ENCODE results near the gene PTMS. TPM values are rescaled to one million over a fixed set of nuclear protein-coding genes. Genes with fewer than 3 reads are reported as not detected.

Gene PTMS
- total and polyA plus RNA-seq, 7 experiments from 2014 or later: 1.4 to 125 (median 3.5) TPM; not detected in 2

DNA sequence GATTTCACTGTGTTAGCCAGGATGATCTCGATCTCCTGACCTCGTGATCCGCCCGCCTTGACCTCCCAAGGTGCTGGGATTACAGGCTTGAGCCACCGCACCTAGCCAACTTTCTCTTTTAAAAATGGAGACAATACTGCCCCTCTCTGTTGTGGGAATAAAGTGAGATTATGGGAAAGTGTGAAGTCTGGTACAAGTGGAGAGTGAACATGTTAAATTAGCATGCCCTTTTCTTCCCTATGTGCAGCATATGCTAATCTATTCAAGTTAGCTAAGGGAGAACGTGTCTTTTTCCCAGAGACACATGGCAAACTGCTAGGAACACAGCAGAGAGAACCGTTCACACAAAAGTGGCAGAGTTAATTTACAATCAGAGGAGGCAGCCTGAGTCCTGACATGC is 40.8 kb upstream of the PTMS start:
- H3K4me1 ChIP-seq (ENCODE audit: control insufficient read depth in 2 of 2, insufficient read depth in 2 of 2, low read length in 2 of 2): peaks cover 10 to 11% of the 10 kb centered on the region in 2 donors
- no peak overlapping the region for H3K27ac ChIP-seq (ENCODE audit: low read depth, low read length)
- Mint-ChIP-seq H3K4me1 (peaks cover 24 to 34% (median 29%) of the 10 kb centered on the region in 7 donors), H3K36me3 (peaks cover 8 to 29% (median 11%) of the 10 kb centered on the region in 5 donors), H3K27me3 (no peaks in the 10 kb centered on the region), H3K9me3 (peaks cover 0 to 3% (median 0%) of the 10 kb centered on the region in 11 donors), H3K27ac (peak overlapping the region in 7 of 9 donors; percentile 33 to 96 (median 58)), H3K4me3 (peak overlapping the region in 9 of 10 donors; percentile 16 to 97 (median 65))
- H3K27me3 ChIP-seq (ENCODE audit: control insufficient read depth in 2 of 2, insufficient read depth in 2 of 2, low read length in 2 of 2): no peaks in the 10 kb centered on the region
- ChIA-PET POLR2A (interaction anchor here (0.7 to 3.6 kb wide), 8 partner anchors 11 to 127 kb away, joined by 3 to 67 read pairs (median 7); partner anchors contain the start of genes CDCA3, MLF2, USP5 and ZNF384), CTCF (interaction anchor here (1.0 to 3.0 kb wide), 3 partner anchors 36 to 126 kb away, joined by 3 to 11 read pairs (median 7); partner anchors contain the start of genes CDCA3, USP5 and ZNF384)
- H3K9me3 ChIP-seq (ENCODE audit: control insufficient read depth in 2 of 3, low read length in 3 of 3): no peaks in the 10 kb centered on the region
- DNase-seq (no peak), ATAC-seq (no peak)
- no peak overlapping the region for H3K4me3 ChIP-seq (ENCODE audit: low read length)
- peaks cover 12 to 30% (median 18%) of the 10 kb centered on the region in 3 experiments for H3K36me3 ChIP-seq (ENCODE audit: control insufficient read depth in 2 of 3, insufficient read depth in 3 of 3, low read length in 3 of 3)
- intact Hi-C loops (cut with micrococcal nuclease): loop anchor here in 1 of 2 donors (2.0 kb wide), 1 partner anchor 293 kb away; the partner anchor contains the start of gene LPCAT3

DNA sequence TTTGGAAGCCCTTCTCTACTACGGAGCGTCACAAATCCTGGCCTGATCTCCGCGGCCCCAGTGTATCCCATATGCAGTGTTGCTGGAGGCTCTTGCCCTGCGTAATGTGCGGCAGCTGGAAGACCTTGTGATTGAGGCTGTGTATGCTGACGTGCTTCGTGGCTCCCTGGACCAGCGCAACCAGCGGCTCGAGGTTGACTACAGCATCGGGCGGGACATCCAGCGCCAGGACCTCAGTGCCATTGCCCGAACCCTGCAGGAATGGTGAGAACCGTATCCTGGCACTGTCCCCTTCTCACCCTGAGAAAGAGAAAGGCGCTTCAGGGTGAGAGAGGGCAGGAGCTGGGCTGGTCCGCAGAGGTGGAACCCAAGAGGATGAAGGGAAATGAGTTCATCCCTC is 37.0 kb upstream of the PTMS start:
- Mint-ChIP-seq H3K4me3 (no peak overlapping the region), H3K9me3 (no peaks in the 10 kb centered on the region), H3K4me1 (peaks cover 17 to 24% (median 19%) of the 10 kb centered on the region in 7 donors), H3K27ac (no peak overlapping the region), H3K36me3 (peaks cover 12 to 49% (median 19%) of the 10 kb centered on the region in 5 donors), H3K27me3 (no peaks in the 10 kb centered on the region)
- Histone ChIP-seq H3K9me3 (ENCODE audit: control insufficient read depth in 2 of 3, low read length in 3 of 3) (no peaks in the 10 kb centered on the region), H3K4me3 (ENCODE audit: low read length) (no peak overlapping the region), H3K27ac (ENCODE audit: low read depth, low read length) (no peak overlapping the region), H3K4me1 (ENCODE audit: control insufficient read depth in 2 of 2, insufficient read depth in 2 of 2, low read length in 2 of 2) (peaks cover 10 to 11% of the 10 kb centered on the region in 2 donors), H3K27me3 (ENCODE audit: control insufficient read depth in 2 of 2, insufficient read depth in 2 of 2, low read length in 2 of 2) (no peaks in the 10 kb centered on the region), H3K36me3 (ENCODE audit: control insufficient read depth in 2 of 3, insufficient read depth in 3 of 3, low read length in 3 of 3) (peaks cover 12 to 58% (median 18%) of the 10 kb centered on the region in 3 experiments)
- CTCF ChIA-PET: no interaction called here
- intact Hi-C loops (cut with micrococcal nuclease): no loop called here
- DNase-seq (no peak), ATAC-seq (no peak)
- POLR2A ChIA-PET: no interaction called here

DNA sequence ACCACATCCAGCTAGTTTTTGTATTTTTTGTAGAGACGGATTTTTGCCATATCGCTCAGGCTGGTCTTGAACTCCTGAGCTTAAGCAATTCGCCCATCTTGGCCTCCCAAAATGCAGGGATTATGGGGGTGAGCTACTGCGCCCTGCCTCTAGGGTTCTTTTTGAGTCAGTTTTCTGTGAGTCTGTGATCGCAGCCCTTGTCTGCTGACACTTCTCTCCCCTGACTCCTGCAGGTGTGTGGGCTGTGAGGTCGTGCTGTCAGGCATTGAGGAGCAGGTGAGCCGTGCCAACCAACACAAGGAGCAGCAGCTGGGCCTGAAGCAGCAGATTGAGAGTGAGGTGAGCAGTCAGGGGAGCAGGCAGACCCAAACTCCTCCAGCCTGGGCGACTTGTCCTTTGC is 36.0 kb upstream of the PTMS start:
- ChIA-PET POLR2A (no interaction called here), CTCF (no interaction called here)
- peaks cover 1 to 3% of the 10 kb centered on the region in 2 donors for H3K4me1 ChIP-seq (ENCODE audit: control insufficient read depth in 2 of 2, insufficient read depth in 2 of 2, low read length in 2 of 2)
- ATAC-seq: no peak
- H3K4me3 Mint-ChIP-seq: no peak overlapping the region
- no peak for DNase-seq
- no peaks in the 10 kb centered on the region for H3K27me3 ChIP-seq (ENCODE audit: control insufficient read depth in 2 of 2, insufficient read depth in 2 of 2, low read length in 2 of 2)
- H3K4me1 Mint-ChIP-seq: peaks cover 11 to 16% (median 13%) of the 10 kb centered on the region in 7 donors
- no peak overlapping the region for H3K4me3 ChIP-seq (ENCODE audit: low read length)
- H3K9me3 Mint-ChIP-seq: peaks cover 0 to 2% (median 0%) of the 10 kb centered on the region in 11 donors
- intact Hi-C loops (cut with micrococcal nuclease): no loop called here
- peaks cover 12 to 67% (median 18%) of the 10 kb centered on the region in 3 experiments for H3K36me3 ChIP-seq (ENCODE audit: control insufficient read depth in 2 of 3, insufficient read depth in 3 of 3, low read length in 3 of 3)
- H3K27ac Mint-ChIP-seq: no peak overlapping the region
- H3K9me3 ChIP-seq (ENCODE audit: control insufficient read depth in 2 of 3, low read length in 3 of 3): no peaks in the 10 kb centered on the region
- no peaks in the 10 kb centered on the region for H3K27me3 Mint-ChIP-seq
- H3K36me3 Mint-ChIP-seq: peaks cover 12 to 56% (median 19%) of the 10 kb centered on the region in 5 donors
- H3K27ac ChIP-seq (ENCODE audit: low read depth, low read length): no peak overlapping the region

DNA sequence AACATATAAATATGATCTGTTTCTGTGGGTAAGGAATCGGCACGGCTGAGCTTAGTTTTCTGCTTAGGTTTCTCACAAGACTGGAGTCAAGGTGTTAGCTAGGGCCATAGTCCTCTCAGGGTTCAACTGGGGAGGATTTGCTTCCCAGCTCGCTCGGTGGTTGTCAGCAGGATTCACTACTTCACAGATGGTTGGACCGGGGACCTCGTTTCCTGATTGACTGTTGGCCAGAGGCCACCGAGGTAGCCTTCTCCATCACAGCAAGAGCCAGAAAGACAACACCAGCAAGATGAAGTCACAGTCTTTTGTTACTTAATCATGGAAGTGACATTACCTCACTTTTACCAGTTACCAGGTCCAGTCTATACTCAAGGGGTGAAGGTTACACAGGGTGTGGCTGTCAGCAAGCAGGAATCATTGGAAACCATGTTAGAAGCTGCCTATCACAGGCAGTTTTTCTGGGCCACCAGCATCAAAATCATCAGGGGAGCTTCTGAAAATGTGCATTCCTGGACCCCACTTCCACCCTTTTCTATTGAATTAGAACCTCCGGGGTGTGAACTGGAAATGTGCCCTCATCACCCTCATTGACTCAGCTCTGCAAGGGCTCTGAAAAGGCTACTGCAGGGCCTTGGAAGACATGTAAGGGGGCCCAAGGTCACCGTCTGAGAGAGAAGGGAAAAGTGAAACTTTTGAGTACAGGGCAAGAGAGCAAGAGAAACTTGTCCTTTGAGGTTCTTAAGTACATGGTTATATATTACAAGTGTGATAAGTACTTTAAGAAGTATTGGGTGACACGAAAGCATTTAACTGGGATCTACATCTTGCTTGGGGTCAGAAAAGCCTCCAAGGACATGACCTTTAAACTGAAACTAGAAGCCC is 31.4 kb upstream of the PTMS start:
- DNase-seq (no peak), ATAC-seq (no peak)
- intact Hi-C loops (cut with micrococcal nuclease): loop anchor here in 1 of 2 donors (1.0 kb wide), 4 partner anchors 19 to 101 kb away; partner anchors contain the start of gene MLF2
- Mint-ChIP-seq H3K9me3 (peaks cover 0 to 2% (median 0%) of the 10 kb centered on the region in 11 donors), H3K4me1 (peaks cover 0 to 12% (median 5%) of the 10 kb centered on the region in 7 donors), H3K27ac (no peak overlapping the region), H3K36me3 (peaks cover 6 to 32% (median 10%) of the 10 kb centered on the region in 5 donors), H3K27me3 (no peaks in the 10 kb centered on the region), H3K4me3 (no peak overlapping the region)
- peaks cover 0 to 42% (median 6%) of the 10 kb centered on the region in 3 experiments for H3K36me3 ChIP-seq (ENCODE audit: control insufficient read depth in 2 of 3, insufficient read depth in 3 of 3, low read length in 3 of 3)
- CTCF ChIA-PET: interaction anchor here (1.1 to 3.1 kb wide), 2 partner anchors 78 to 90 kb away, joined by 3 to 17 read pairs; no protein-coding TSS in a partner anchor
- H3K27me3 ChIP-seq (ENCODE audit: control insufficient read depth in 2 of 2, insufficient read depth in 2 of 2, low read length in 2 of 2): no peaks in the 10 kb centered on the region
- POLR2A ChIA-PET: interaction anchor here (2.1 kb wide), 1 partner anchor 11 kb away, joined by 8 read pairs; the partner anchor contains the start of gene COPS7A
- no peak overlapping the region for H3K4me3 ChIP-seq (ENCODE audit: low read length)
- no peak overlapping the region for H3K27ac ChIP-seq (ENCODE audit: low read depth, low read length)
- no peaks in the 10 kb centered on the region for H3K9me3 ChIP-seq (ENCODE audit: control insufficient read depth in 2 of 3, low read length in 3 of 3)
- H3K4me1 ChIP-seq (ENCODE audit: control insufficient read depth in 2 of 2, insufficient read depth in 2 of 2, low read length in 2 of 2): no peaks in the 10 kb centered on the region

DNA sequence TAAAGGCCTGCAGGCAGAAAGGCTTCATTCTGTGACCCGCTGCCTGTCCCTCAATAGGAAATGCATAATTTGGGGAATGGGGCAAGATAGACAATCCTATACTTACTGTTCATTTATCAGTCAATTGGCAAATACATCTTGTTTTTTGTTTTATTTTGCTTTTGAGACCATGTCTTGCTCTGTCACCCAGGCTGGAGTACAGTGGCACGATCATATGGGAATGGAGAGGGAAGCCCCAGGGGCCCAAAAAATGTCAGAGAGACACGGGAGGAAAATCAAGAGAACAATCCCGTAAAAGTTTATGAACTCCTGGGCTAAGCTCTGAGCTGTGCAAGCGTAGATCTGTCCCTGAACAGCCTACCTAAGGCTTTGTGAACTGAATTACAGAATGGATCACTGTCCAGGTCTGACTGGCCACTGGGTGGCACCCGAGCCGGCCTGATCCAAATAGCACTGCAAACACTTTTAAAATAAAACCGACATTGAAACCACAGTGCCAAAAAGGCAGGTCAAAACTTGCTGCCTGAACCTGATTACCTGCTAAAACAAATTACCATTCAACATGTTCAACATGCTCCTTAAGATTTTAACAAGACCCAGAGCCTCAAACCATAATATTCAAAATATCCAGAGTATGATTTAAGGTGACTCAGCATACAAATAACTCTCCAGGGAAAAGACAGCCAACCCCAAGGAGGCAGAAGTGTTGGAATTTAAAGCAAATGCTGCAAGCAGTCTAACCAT is 30.5 kb upstream of the PTMS start:
- no peaks in the 10 kb centered on the region for H3K27me3 Mint-ChIP-seq
- POLR2A ChIA-PET: interaction anchor here (2.1 kb wide), 1 partner anchor 12 kb away, joined by 8 read pairs; the partner anchor contains the start of gene COPS7A
- Histone ChIP-seq H3K4me3 (ENCODE audit: low read length) (no peak overlapping the region), H3K4me1 (ENCODE audit: control insufficient read depth in 2 of 2, insufficient read depth in 2 of 2, low read length in 2 of 2) (no peaks in the 10 kb centered on the region), H3K36me3 (ENCODE audit: control insufficient read depth in 2 of 3, insufficient read depth in 3 of 3, low read length in 3 of 3) (peaks cover 0 to 34% (median 0%) of the 10 kb centered on the region in 3 experiments), H3K27ac (ENCODE audit: low read depth, low read length) (no peak overlapping the region), H3K27me3 (ENCODE audit: control insufficient read depth in 2 of 2, insufficient read depth in 2 of 2, low read length in 2 of 2) (no peaks in the 10 kb centered on the region), H3K9me3 (ENCODE audit: control insufficient read depth in 2 of 3, low read length in 3 of 3) (no peaks in the 10 kb centered on the region)
- H3K9me3 Mint-ChIP-seq: peaks cover 0 to 2% (median 0%) of the 10 kb centered on the region in 11 donors
- H3K4me3 Mint-ChIP-seq: no peak overlapping the region
- H3K27ac Mint-ChIP-seq: peak overlapping the region in 1 of 9 donors; percentile 43
- intact Hi-C loops (cut with micrococcal nuclease): loop anchor here in 1 of 2 donors (1.0 kb wide), 4 partner anchors 18 to 100 kb away; partner anchors contain the start of gene MLF2
- CTCF ChIA-PET: interaction anchor here (1.5 to 3.1 kb wide), 2 partner anchors 61 to 89 kb away, joined by 4 to 17 read pairs; no protein-coding TSS in a partner anchor
- DNase-seq: peak in 4 of 9 donors; percentile 23 to 39 (median 29)
- H3K36me3 Mint-ChIP-seq: peaks cover 0 to 24% (median 8%) of the 10 kb centered on the region in 5 donors
- ATAC-seq: peak; percentile 81
- H3K4me1 Mint-ChIP-seq: peaks cover 0 to 10% (median 5%) of the 10 kb centered on the region in 7 donors

DNA sequence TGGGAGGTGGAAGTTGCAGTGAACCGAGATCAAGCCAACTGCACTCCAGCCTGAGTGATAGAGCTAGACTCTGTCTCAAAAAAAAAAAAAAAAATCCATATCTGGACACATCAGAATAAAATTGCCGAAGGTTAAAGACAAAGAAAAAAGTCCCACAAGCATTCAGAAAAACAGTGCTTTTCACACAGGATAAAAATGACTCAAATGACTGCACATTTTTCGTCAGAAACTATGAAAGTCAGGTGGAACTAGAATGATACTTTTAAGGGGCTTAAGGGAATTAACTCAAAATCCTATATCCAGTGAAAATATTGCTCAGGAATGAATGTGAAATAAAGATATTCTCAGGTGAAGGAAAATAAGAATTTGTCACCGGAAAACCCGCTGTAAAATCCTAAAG is 29.4 kb upstream of the PTMS start:
- no peak overlapping the region for H3K27ac ChIP-seq (ENCODE audit: low read depth, low read length)
- H3K9me3 ChIP-seq (ENCODE audit: control insufficient read depth in 2 of 3, low read length in 3 of 3): no peaks in the 10 kb centered on the region
- Mint-ChIP-seq H3K36me3 (peaks cover 0 to 15% (median 0%) of the 10 kb centered on the region in 5 donors), H3K4me3 (no peak overlapping the region), H3K27me3 (no peaks in the 10 kb centered on the region), H3K9me3 (peaks cover 0 to 2% (median 0%) of the 10 kb centered on the region in 11 donors), H3K4me1 (peaks cover 0 to 10% (median 2%) of the 10 kb centered on the region in 7 donors), H3K27ac (no peak overlapping the region)
- H3K36me3 ChIP-seq (ENCODE audit: control insufficient read depth in 2 of 3, insufficient read depth in 3 of 3, low read length in 3 of 3): peaks cover 0 to 23% (median 0%) of the 10 kb centered on the region in 3 experiments
- CTCF ChIA-PET: interaction anchor here (1.0 to 1.9 kb wide), 3 partner anchors 60 to 92 kb away, joined by 3 to 5 read pairs (median 4); no protein-coding TSS in a partner anchor
- H3K27me3 ChIP-seq (ENCODE audit: control insufficient read depth in 2 of 2, insufficient read depth in 2 of 2, low read length in 2 of 2): no peaks in the 10 kb centered on the region
- ATAC-seq (no peak), DNase-seq (no peak)
- no peaks in the 10 kb centered on the region for H3K4me1 ChIP-seq (ENCODE audit: control insufficient read depth in 2 of 2, insufficient read depth in 2 of 2, low read length in 2 of 2)
- H3K4me3 ChIP-seq (ENCODE audit: low read length): no peak overlapping the region
- intact Hi-C loops (cut with micrococcal nuclease): no loop called here
- POLR2A ChIA-PET: no interaction called here

All from naive thymus-derived CD4-positive, alpha-beta T cell (primary cell).